ENCODE data around the gene OR52E4.

OR52E4 gene

GRCh38 chr11:5930614-5931013, 50.2 kb downstream of the OR52E4 start (continued):
- TF ChIP-seq ZNF707 (tag by site-specific recombination; IDR thresholded peaks at IDR 0.05) (no peak), YY2 (tag by site-specific recombination; IDR thresholded peaks at IDR 0.05) (no peak), ZNF404 (tag by site-specific recombination; IDR thresholded peaks at IDR 0.05) (no peak), ZNF211 (tag by site-specific recombination; IDR thresholded peaks at IDR 0.05; ENCODE audit: low read depth) (no peak), ZNF548 (tag by site-specific recombination; IDR thresholded peaks at IDR 0.05) (no peak), PBX3 (CRISPR knock-in tag; IDR thresholded peaks at IDR 0.05) (no peak), HOXA7 (CRISPR knock-in tag; IDR thresholded peaks at IDR 0.05; ENCODE audit: borderline replicate concordance) (no peak), ZNF660 (tag by site-specific recombination; IDR thresholded peaks at IDR 0.05) (no peak), PRDM4 (tag by site-specific recombination; IDR thresholded peaks at IDR 0.05) (no peak), ZNF350 (tag by site-specific recombination; IDR thresholded peaks at IDR 0.05) (no peak), BCL11A (tag by site-specific recombination; IDR thresholded peaks at IDR 0.05; ENCODE audit: low read depth) (no peak)

- POLR2A ChIA-PET = no interaction called here
- Histone ChIP-seq H3K9me3 (ENCODE audit: control insufficient read depth, insufficient read depth, low read depth, low read length) (no peaks in the 10 kb centered on the region), H3K4me3 (ENCODE audit: low read depth, low read length) (no peak overlapping the region), H3K4me1 (ENCODE audit: control insufficient read depth, insufficient read depth, low read length) (no peaks in the 10 kb centered on the region), H3K27ac (ENCODE audit: extremely low read depth, low read depth, low read length) (no peak overlapping the region), H3K36me3 (ENCODE audit: control insufficient read depth in 2 of 2, insufficient read depth in 1 of 2, low read length in 2 of 2) (no peaks in the 10 kb centered on the region)
- CTCF ChIA-PET = no interaction called here
- TF ChIP-seq BCL11A (tag by site-specific recombination; IDR thresholded peaks at IDR 0.05; ENCODE audit: low read depth) = no peak
- no peak for TF ChIP-seq PRDM1 (tag by site-specific recombination; IDR thresholded peaks at IDR 0.05)
- no peak for TF ChIP-seq ZNF24 (tag by site-specific recombination; IDR thresholded peaks at IDR 0.05)
Observed at GRCh38 chr11:5931061-5931460, 50.6 kb downstream of the OR52E4 start.

- no peak for TF ChIP-seq ZNF677 (tag by site-specific recombination; IDR thresholded peaks at IDR 0.05)
- TF ChIP-seq RBAK (tag by site-specific recombination; IDR thresholded peaks at IDR 0.05) = no peak
- TF ChIP-seq ZNF654 (tag by site-specific recombination; IDR thresholded peaks at IDR 0.05; ENCODE audit: low read depth) = no peak
- no peak for TF ChIP-seq ZNF404 (tag by site-specific recombination; IDR thresholded peaks at IDR 0.05)
- TF ChIP-seq SALL2 (tag by site-specific recombination; IDR thresholded peaks at IDR 0.05; ENCODE audit: borderline replicate concordance) = no peak
- TF ChIP-seq ZNF19 (tag by site-specific recombination; IDR thresholded peaks at IDR 0.05; ENCODE audit: low read depth) = no peak
- TF ChIP-seq ZNF530 (tag by site-specific recombination; IDR thresholded peaks at IDR 0.05; ENCODE audit: low read depth) = no peak
- TF ChIP-seq ZNF10 (tag by site-specific recombination; IDR thresholded peaks at IDR 0.05) = no peak
- TF ChIP-seq ZNF558 (tag by site-specific recombination; IDR thresholded peaks at IDR 0.05) = no peak
- TF ChIP-seq ZNF664 (tag by site-specific recombination; IDR thresholded peaks at IDR 0.05) = no peak
- TF ChIP-seq GLIS2 (tag by site-specific recombination; IDR thresholded peaks at IDR 0.05) = no peak
- TF ChIP-seq ZNF544 (tag by site-specific recombination; IDR thresholded peaks at IDR 0.05) = no peak
- TF ChIP-seq ZNF423 (tag by site-specific recombination; IDR thresholded peaks at IDR 0.05) = no peak
- TF ChIP-seq ZNF223 (tag by site-specific recombination; IDR thresholded peaks at IDR 0.05) = no peak
- ChIA-PET POLR2A (no interaction called here), CTCF (interaction anchor here (0.9 kb wide), 1 partner anchor 422 kb away, joined by 3 read pairs; no protein-coding TSS in a partner anchor)
Observed at GRCh38 chr11:5932671-5933070, 52.2 kb downstream of the OR52E4 start.

More at GRCh38 chr11:5932671-5933070, 52.2 kb downstream of the OR52E4 start:
- H3K9me3 ChIP-seq (ENCODE audit: control insufficient read depth, insufficient read depth, low read depth, low read length) = no peaks in the 10 kb centered on the region
- no peaks in the 10 kb centered on the region for H3K4me1 ChIP-seq (ENCODE audit: control insufficient read depth, insufficient read depth, low read length)
- H3K4me3 ChIP-seq (ENCODE audit: low read depth, low read length) = no peak overlapping the region
- no peaks in the 10 kb centered on the region for H3K36me3 ChIP-seq (ENCODE audit: control insufficient read depth in 2 of 2, insufficient read depth in 1 of 2, low read length in 2 of 2)
- H3K27ac ChIP-seq (ENCODE audit: extremely low read depth, low read depth, low read length) = no peak overlapping the region

Data from HEK293 (cell line).